ENCODE data around the gene OR2T5. TPM values are rescaled to one million over a fixed set of nuclear protein-coding genes. Genes with fewer than 3 reads are reported as not detected.

Gene OR2T5
- total RNA-seq, result not detected in 2 replicates

DNA sequence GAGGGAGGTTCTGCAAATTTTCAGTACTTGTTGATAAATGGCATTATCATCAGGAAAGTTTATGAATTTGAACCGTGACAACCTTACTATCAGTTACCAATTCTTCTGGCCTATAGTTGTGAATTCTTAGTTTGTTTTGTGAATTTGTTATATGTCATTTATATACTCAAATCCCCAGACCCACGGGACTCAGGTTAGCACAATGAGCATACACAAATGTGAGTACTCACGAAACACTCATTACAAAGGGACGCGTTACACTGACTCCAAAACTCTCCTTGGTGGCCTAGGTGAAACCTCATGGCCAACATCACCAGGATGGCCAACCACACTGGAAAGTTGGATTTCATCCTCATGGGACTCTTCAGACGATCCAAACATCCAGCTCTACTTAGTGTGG lies at the start of gene OR2T5:
TSS of gene OR2T5 (plus strand) at position 301 of the 400 bp plus-strand sequence. CDS start at position 301, 0 bp downstream.

DNA sequence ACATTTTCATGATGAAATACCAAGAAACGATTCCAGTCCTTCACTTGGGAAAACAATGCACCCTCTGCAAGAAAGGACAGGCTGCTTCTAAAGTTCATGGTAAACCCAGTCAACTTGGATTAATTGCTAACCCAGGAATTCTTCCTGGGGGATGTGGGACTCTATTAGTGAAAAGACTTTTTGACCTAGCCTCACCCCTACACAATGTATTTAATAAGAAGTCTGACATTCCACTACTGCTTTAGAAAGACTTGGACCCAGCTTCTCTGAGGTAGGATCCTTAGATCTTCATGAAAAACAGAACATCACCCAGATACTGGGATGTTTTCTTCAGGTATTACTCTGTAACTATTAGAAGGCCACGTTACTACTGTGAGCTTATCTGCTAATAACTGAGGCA lies 43.0 kb upstream of the OR2T5 start, which contains the start of gene OR2T2:
TSS of gene OR2T2 (plus strand) at position 239 of the 400 bp plus-strand sequence. CDS start 7,161 bp downstream, outside the sequence.

GRCh38 chr1:248473051-248473450 lies 15.3 kb upstream of the OR2T5 start, which contains the start of gene OR2T3:
OR2T3 (plus strand) TSS chr1:248473351; CDS start chr1:248473351, 0 bp downstream.

DNA sequence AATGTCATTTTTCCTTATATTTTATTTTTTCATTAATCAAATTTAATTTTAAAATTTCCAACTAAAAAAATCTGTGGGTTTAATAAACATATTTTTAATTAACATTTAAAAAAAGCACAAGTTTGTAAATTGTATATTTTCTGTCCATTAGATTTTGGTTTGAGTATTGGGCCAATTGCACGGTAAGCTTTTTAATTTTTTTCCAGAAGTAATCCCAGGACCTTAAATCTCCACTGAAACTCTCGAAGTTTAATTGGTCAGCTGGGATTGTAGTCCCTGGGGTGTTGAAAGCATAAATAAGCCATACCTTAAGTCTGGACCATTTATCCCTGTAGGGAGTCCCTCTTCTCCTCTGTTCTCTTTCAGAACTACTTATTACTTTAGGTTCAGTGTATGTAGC lies 19.4 kb downstream of the OR2T5 start, which contains the start of gene OR2G6:
TSS of gene OR2G6 (plus strand) at position 301 of the 400 bp plus-strand sequence. CDS start 13,574 bp downstream, outside the sequence.

Other genes starting within 250 kb of the OR2T5 start
- gene OR2T33, start 210.6 kb upstream of the OR2T5 start, total RNA-seq, result not detected in 2 replicates
- gene OR2T12, start 185.2 kb upstream of the OR2T5 start, total RNA-seq, result not detected in 2 replicates
- not detected in 2 replicates for gene OR2M7, start 164.0 kb upstream of the OR2T5 start, total RNA-seq
- gene OR14C36, start 139.8 kb upstream of the OR2T5 start, total RNA-seq, result not detected in 2 replicates
- gene OR2T4, start 126.9 kb upstream of the OR2T5 start, total RNA-seq, result not detected in 2 replicates
- not detected in 2 replicates for gene OR2T6, start 112.8 kb upstream of the OR2T5 start, total RNA-seq
- not detected in 2 replicates for gene OR2T1, start 85.5 kb upstream of the OR2T5 start, total RNA-seq
- not detected in 2 replicates for gene OR2T2, start 43.0 kb upstream of the OR2T5 start, total RNA-seq
- not detected in 2 replicates for gene OR2T3, start 15.2 kb upstream of the OR2T5 start, total RNA-seq
- not detected in 2 replicates for gene OR2G6, start 19.5 kb downstream of the OR2T5 start, total RNA-seq
- gene OR2T29, start 74.2 kb downstream of the OR2T5 start, total RNA-seq, result not detected in 2 replicates
- not detected in 2 replicates for gene OR2T34, start 86.2 kb downstream of the OR2T5 start, total RNA-seq
- gene OR2T10, start 109.1 kb downstream of the OR2T5 start, total RNA-seq, result not detected in 2 replicates
- not detected in 2 replicates for gene OR2T11, start 146.5 kb downstream of the OR2T5 start, total RNA-seq
- gene OR2T35, start 156.7 kb downstream of the OR2T5 start, total RNA-seq, result not detected in 2 replicates
- not detected in 2 replicates for gene OR2T27, start 166.9 kb downstream of the OR2T5 start, total RNA-seq
- gene OR14I1, start 214.2 kb downstream of the OR2T5 start, total RNA-seq, result not detected in 2 replicates